Spleen (tissue), 7 donors: ENCODE results near the gene GLYR1.

Experiments
- CTCF ChIP-seq, 11 experiments: fragments of 200-600 bp in 7 of 11; fragments of 450-650 bp in 4 of 11; sonication (generic) in 4 of 11; IDR thresholded peaks in 8 of 11; conservative IDR thresholded peaks in 3 of 11; 1 replicate in 7 of 11; 2 replicates in 4 of 11; pipeline versions ENCODE4 v1.4.0 to v1.8.0; 2016 to 2021; ENCODE audit warnings: antibody characterized with exemption in 11 of 11, inconsistent platforms in 4 of 11, mild to moderate bottlenecking in 1 of 11
- POLR2A ChIP-seq, 3 donors: fragments of 450-650 bp; IDR thresholded peaks; one replicate each; pipeline ENCODE4 v1.5.1; 2017; ENCODE audit warnings: antibody characterized with exemption in 3 of 3, mild to moderate bottlenecking in 1 of 3
- donor health status: DM: no; HTN: no; CAD: no; lungs with moderate emphysema.
- donor health status: DM: no; HTN: no; CAD: no.
- donor health status: DM: no; HTN: no; CAD: no.

- TF ChIP-seq CTCF (IDR thresholded peaks at IDR 0.05 in 8 of 11, conservative IDR thresholded peaks at IDR 0.05 in 3 of 11), result no peak
- TF ChIP-seq POLR2A (IDR thresholded peaks at IDR 0.05), result no peak
Measured at GRCh38 chr16:4890686-4891085, 43.6 kb upstream of the GLYR1 start.
